HG03135 (cell line): ENCODE measurements around the gene MSL3B.

Experiments
- ATAC-seq: cut with Tn5 transposase; IDR thresholded peaks from one replicate; pipeline ENCODE4 v1.9.1; 2021; ENCODE audit warnings: mild to moderate bottlenecking, moderate library complexity; ENCODE audit not compliant: unreplicated experiment

The MSL3B gene

DNA sequence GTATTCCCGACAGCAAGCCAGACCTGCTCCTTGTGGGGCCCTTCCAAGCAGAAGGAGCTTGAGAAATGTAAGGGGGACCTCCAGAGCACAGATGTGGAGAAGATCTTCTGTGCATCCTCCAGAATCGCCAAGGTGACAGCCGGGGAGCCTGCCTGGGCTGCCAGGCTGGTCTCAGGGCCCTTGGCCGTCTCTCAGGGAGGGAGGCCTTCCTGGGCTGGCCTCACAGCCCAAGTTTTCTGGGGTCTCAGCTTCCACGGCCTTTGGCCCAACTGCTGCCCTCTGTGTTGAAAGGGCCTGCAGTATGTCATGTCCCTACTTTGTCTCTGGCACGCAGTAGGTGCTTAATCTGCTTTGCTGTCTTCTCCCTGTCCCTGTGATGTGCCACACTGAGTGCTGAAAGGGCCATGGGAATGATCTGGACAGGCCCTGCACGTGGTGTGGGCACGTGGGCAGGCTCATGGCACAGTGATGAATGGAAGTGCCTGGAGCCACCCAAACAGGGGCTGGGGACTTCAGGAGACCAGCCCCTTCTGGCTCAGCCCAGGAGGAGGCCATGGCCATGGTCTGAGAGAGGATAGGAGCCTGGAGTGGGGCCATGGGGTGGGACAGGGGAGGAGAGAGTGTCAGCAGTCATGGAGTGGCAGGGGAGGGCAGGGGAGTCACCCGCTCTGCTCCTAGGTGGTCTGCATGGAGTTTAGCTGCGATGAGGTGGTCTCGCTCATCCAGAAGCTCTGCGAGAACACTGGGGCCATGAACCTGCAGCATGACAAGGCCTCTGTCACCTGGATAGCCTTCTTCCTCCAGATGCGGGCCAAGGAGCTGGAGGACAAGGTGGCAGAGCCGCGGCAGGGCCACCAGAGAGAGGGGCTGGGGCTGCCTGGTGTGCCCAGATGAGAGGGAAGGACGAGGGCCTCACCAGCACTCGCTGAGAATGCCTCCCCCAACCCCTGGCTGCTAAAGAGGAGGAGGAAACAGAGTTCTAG is 49.3 kb downstream of the MSL3B start:
- no peak for ATAC-seq

DNA sequence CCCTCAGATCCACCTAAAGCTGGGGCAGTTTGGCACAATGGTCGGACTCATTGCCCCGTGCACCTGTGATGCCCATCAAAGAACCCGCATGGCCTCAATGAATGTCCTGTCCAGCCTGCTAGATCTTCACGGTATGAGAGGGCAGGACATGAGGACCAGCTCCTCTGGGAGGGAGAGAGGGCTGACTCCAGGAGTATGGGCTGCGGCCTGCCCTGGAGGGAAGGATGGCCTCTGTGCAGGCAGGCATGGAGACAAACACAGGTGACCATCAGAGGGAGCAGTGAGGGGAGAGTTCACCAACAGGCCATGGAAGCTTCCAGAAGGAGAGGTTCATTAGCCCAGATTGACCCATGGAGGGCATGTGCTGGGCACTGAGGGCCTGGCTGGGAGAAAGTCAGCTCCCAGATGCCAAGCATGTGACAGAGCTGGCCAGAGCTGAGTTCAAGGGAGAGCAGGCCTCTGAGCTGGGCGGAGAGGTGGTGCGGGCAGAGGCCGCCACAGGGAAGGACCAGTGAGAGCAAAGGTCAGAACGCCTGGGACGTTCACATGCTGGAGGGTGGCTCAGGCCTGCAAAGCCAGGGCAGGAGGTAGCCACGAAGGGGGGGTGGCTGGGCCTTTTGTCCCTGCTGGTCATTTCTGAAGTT is 50.1 kb downstream of the MSL3B start:
- no peak for ATAC-seq

DNA sequence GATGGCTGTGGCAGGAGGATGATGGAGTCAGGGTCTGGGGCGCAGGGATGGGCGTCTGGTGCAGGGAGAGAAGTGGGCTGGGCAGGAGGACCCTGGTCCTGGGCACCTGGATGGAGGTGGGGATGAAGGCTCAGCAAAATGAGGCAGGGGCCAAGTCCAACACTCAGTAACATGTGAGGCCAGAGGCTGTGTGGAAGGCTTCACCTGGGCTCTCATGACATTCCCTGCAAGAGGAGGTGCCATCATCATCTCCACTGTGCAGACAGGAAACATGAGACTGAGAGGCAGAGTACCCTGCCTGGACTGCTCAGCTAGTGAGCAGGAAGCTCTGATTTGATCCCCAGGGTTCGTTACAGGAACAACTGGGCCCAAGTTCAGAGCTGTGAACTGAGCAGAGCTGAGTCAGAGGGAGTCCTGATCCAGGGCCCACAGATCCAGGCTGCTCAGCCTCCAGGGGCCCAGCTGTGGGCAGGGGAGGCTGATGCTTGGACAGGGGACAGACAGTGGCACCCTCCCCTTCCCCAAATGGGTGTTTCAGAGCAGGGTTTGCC is 50.8 kb downstream of the MSL3B start:
- ATAC-seq, result no peak

DNA sequence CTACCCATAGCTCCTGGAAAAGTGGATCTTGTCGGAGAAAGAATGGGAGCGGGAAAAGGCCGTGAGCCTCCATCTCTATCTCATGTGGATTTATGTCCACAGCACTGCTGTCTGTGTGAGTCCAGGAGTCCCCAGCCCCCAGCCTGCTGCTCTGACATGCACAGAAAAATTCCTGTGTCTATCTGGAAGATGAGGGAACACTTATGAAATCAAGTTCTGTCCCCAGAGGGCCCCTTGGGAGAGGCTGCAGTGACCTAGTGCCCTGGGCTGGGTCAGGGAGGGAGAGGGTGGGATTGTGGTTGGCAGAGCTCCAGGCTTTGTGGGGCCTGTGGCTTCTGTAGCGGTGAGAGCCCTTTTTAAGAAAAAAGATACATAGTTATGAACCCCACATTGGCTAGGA is 51.4 kb downstream of the MSL3B start:
- ATAC-seq, result no peak

DNA sequence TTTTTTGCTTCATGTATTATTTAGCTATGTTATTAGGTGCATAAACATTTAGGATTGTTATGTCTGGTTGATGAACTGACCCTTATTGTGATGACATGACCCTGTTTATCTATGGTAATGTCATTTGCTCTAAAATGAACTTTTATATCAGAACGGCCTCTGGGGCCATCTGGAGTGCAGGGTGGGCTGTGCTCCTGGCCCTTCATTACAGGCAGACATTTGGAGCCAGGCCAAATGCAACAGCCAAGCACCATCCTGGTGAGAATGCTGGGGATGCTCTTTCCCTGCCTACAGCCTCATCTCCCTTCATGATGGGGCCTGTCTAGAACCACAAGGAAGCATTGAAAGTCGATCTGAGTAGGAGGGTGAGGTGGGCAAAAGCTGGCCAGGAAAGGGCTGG is 51.9 kb downstream of the MSL3B start:
- ATAC-seq, result no peak

DNA sequence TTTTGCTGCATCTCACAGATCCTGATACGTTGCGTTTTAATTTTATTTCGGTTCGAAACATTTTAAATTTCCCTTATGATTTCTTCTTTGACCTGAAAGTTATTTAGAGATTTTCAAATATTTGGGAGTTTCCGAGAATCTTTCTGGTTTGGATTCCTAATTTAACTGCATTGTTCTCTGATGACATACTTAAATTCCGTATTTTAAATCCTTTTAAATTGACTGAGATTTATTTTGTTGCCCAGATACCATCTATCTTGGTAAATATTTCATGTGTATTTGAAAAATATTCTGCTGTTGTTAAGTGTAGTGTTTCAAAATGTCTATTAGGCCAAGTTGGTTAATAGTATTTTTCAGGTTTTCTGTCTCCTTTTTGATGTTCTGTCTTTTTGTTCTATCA is 52.3 kb downstream of the MSL3B start:
- no peak for ATAC-seq
